SU-DHL-6 (cell line): ENCODE data around the gene KRABD2.

Experiments used
- CTCF ChIP-seq: fragments of 200-600 bp; sonication (generic); IDR thresholded peaks from one replicate; pipeline ENCODE4 v1.5.1; 2017; ENCODE audit warnings: antibody characterized with exemption, mild to moderate bottlenecking, low read length, moderate library complexity; ENCODE audit not compliant: insufficient read depth, poor library complexity, severe bottlenecking
- EZH2phosphoT487 ChIP-seq: fragments of 200-600 bp; sonication (generic), shearing (Covaris generic); conservative IDR thresholded peaks from 2 replicates; pipeline ENCODE4 v1.6.1; 2018; ENCODE audit warnings: mild to moderate bottlenecking, antibody characterized with exemption, low read length, moderate library complexity, mixed read lengths

GRCh38 chr17:8419305-8419704 is 42.8 kb upstream of the KRABD2 start:
- TF ChIP-seq CTCF (no peak), EZH2phosphoT487 (no peak)
